Measurements from ENCODE around the gene ZNF217.
"Not testable (repeated sequence)": the region's sequence is repeated elsewhere in the genome, so short reads cannot be mapped to it uniquely, and the experiment has no call there.

The ZNF217 gene

DNA sequence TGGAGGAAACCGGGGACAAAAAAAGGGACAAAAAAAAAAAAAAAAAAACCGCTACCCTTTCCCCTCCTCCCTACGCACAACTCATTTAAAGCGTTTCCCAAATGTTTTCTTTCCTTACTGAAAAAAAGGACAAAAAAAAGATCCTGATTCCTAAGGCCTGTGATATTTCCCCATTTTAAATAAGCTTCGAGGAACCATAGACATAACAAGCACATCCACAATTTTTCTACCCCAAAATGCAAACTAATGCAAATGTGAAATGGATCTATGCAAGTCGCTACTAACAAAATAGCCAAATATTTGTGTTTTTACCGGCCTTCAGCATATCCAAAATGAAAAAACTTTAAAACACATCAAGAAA lies 1.4 kb upstream of the ZNF217 start:
- H3K27ac Mint-ChIP-seq: peak overlapping the region; percentile 85
- no peaks in the 10 kb centered on the region for H3K27me3 Mint-ChIP-seq
- H3K4me1 Mint-ChIP-seq: peaks cover 30% of the 10 kb centered on the region
- no peaks in the 10 kb centered on the region for H3K9me3 Mint-ChIP-seq
- H3K36me3 Mint-ChIP-seq: peaks cover 5% of the 10 kb centered on the region
- H3K4me3 Mint-ChIP-seq: peak overlapping the region; percentile 83
- no peak for ATAC-seq

DNA sequence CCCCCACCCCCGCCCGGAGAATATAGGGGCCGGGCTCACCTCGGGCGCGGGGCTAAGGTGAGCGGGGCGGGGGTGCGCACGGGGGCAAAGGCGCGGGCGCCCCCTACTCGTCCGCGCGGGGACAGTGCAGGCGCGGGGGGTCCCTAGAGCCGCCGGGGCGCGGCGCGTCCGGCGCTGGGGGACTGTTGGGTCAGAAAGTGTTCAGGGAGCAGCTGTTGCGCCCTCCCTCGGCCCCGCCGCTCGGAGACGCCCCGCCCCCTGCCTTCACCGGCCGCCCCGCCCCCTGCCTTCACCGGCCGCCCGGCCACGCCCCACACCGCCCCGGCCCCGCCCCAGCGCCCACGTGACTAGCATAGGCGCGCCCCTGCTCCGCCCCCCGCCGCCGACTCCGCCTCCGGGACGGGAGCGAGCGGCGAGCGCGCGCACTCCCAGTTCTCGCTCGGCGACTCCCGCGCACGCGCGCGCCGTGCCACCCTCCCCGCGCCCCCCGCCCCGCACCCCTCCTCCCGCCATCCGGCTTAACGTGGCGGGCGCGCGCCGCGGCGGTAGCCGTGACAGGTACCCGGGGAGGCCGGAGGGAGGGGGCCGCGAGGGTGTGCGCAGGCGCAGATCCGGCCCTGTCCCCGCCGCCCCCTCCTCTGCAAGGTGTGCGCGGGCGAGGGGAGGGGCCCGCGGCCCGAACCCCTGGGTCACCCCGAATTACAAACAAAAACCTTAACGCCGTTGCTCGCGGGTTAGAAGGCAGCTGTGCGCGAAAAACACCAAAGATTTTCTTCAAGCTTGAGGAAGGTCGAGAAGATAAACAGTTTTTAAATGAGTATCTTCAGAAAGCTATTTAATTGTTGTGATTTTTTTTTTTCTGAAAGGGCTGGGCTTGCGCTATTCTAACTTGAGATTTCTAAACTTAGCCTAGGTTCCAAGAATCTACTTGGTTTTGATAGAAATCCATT lies 704 bp upstream of the ZNF217 start:
- peak overlapping the region; percentile 85 for H3K27ac Mint-ChIP-seq
- H3K4me1 Mint-ChIP-seq: peaks cover 36% of the 10 kb centered on the region
- no peaks in the 10 kb centered on the region for H3K9me3 Mint-ChIP-seq
- no peaks in the 10 kb centered on the region for H3K27me3 Mint-ChIP-seq
- peak; percentile 91 for ATAC-seq
- peak overlapping the region; percentile 83 for H3K4me3 Mint-ChIP-seq
- peaks cover 5% of the 10 kb centered on the region for H3K36me3 Mint-ChIP-seq

DNA sequence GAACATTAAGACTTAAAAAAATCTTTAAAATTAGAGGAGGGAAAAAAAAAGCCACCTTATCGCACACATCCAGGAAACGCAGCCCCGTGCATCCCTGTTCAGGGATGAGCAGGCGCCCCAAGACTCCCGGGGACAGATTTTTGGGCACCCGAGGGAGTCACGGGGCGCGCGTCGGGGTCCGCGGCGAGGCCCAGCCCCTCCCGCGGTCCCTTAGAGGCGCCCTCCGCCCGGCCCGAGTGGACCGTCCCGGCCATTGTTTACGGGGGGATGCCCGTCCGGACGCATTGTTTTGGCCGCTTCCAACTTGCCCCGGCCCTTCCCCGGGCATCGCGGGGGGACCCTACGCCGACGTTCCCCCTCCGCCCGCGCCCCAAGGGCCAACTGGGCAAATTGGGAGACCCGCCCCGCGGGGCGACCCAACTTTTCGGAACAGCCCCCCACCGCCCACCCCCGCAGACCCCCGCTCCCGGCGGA lies 610 bp downstream of the ZNF217 start:
- Mint-ChIP-seq H3K9me3 (no peaks in the 10 kb centered on the region), H3K4me1 (peaks cover 34% of the 10 kb centered on the region), H3K36me3 (peaks cover 9% of the 10 kb centered on the region), H3K4me3 (peak overlapping the region; percentile 80), H3K27ac (peak overlapping the region; percentile 85), H3K27me3 (no peaks in the 10 kb centered on the region)
- ATAC-seq: no peak

DNA sequence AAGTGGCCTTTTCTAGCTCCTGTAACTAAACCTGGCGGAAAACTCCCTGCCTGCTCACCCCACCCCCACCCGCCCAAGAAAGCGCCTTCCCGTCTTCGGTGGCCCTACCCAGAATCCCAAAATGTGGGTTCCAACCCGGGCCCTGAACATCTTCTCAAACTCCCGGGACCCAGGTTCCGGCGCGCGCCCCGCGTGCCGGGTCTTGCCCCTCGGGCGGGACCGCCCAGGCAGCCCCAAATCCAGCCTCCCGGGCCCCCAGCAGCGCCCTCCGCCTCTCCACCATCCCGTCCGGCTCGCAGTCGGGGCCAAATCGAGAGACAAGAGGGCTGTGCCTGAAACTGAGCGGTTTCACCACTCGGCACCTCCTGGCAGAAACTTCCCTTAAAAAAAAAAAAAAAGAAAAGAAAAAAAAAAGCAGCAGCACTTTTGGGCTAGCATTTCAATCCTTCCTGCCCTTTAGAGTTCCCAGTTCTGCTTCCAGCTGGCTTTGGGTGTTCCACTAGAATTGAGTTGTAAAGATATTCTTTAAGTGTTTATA lies 1.1 kb downstream of the ZNF217 start:
- not testable (repeated sequence) for H3K27me3 Mint-ChIP-seq, H3K36me3 Mint-ChIP-seq, H3K9me3 Mint-ChIP-seq
- ATAC-seq: peak; percentile 15
- H3K4me3 Mint-ChIP-seq: peak overlapping the region; percentile 80
- peaks cover 29% of the 10 kb centered on the region for H3K4me1 Mint-ChIP-seq
- peak overlapping the region; percentile 85 for H3K27ac Mint-ChIP-seq

DNA sequence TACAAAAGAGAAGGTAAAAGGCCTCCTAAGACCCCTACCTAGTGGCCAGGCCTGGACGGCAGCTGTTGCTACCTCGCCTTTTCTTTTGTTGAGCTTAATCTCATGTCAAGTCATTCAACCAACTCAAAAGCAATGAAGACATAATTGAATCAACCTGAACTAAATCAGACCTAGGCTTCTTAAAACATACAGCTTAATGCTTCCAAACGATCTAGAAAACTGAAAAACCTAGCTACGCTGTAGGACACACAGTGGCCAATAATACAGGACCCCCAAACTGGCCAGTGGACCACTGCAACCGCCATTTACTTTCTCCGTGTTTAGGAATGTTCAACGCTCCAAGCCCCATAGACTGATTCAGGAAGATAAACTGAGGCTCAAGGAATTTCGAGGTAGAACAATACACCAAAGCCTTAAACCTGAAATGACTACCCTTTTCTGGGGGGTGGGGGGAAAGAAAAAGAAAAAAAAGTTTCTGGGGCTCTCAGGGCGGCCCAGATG lies 1.6 kb downstream of the ZNF217 start:
- not testable (repeated sequence) for ATAC-seq, H3K36me3 Mint-ChIP-seq, H3K27me3 Mint-ChIP-seq, H3K9me3 Mint-ChIP-seq
- Mint-ChIP-seq H3K4me3 (peak overlapping the region; percentile 80), H3K27ac (peak overlapping the region; percentile 85), H3K4me1 (peaks cover 29% of the 10 kb centered on the region)

DNA sequence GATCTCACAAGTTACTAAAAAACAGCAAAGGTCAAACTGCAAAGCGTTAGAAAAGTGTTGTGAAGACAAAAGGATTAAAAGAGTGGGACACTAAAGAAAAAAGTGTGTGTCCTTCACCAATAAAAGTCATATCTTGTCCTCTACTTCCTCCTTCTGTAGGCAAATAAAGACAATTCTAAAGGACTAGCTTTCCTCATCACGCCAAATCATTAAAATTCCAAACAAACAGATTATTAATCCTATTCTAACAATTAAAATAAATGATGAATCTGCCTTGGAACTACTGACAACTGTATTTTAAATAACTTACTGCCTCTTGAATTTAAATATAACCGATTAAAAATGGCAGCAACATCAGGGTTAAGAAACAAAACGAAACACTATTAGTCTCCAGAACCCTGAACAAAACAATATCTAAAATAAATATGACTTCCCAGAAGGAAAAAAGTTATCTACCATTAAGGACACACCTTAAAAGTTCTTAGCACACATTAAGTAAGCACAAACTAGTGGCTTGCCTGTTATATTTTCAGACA lies 2.4 kb downstream of the ZNF217 start:
- peak overlapping the region; percentile 85 for H3K27ac Mint-ChIP-seq
- peaks cover 34% of the 10 kb centered on the region for H3K4me1 Mint-ChIP-seq
- H3K9me3 Mint-ChIP-seq, ATAC-seq, H3K27me3 Mint-ChIP-seq: not testable (repeated sequence)
- peaks cover 13% of the 10 kb centered on the region for H3K36me3 Mint-ChIP-seq
- peak overlapping the region; percentile 80 for H3K4me3 Mint-ChIP-seq

DNA sequence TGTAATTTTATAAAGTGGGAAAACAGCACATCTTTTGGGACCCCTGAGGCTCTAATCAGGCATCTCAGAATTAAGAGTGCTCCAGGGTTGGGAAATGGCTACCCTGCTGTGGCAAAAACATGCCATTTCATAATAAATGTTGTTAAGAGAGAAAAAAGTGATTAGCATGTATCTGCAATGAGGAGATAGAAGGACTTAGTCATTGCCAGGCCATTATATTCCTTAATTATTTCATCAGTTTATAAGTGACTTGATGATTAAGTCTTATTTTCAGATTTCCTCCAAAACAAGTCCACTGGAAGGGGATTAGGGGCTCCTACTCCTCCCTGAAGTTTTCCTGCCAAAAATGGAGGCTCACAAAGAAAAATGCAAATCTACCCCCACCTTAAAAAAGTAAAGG lies 3.0 kb downstream of the ZNF217 start:
- H3K9me3 Mint-ChIP-seq, ATAC-seq, H3K27me3 Mint-ChIP-seq: not testable (repeated sequence)
- peak overlapping the region; percentile 85 for H3K27ac Mint-ChIP-seq
- peaks cover 16% of the 10 kb centered on the region for H3K36me3 Mint-ChIP-seq
- peak overlapping the region; percentile 80 for H3K4me3 Mint-ChIP-seq
- H3K4me1 Mint-ChIP-seq: peaks cover 41% of the 10 kb centered on the region

DNA sequence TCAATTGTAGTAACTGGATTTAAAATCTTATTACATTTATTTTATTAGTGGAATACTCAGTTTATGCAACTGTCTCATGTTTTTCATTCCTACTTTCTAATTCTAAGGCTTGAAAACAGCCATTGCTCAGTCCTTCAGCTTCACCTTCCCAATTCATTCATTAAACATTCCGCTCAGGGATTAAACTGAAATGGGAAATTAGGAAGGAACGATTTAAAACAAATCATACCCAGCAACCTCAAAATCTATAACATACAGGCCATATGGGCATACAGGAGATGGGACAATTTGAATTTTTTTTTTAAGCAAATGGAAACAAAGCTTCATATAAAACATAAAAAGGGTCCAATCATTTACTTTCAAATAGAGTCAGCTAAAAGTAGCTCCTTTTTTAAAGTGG lies 3.5 kb downstream of the ZNF217 start:
- H3K27me3 Mint-ChIP-seq, ATAC-seq, H3K9me3 Mint-ChIP-seq: not testable (repeated sequence)
- Mint-ChIP-seq H3K36me3 (peaks cover 16% of the 10 kb centered on the region), H3K27ac (peak overlapping the region; percentile 85), H3K4me1 (peaks cover 43% of the 10 kb centered on the region), H3K4me3 (peak overlapping the region; percentile 80)

DNA sequence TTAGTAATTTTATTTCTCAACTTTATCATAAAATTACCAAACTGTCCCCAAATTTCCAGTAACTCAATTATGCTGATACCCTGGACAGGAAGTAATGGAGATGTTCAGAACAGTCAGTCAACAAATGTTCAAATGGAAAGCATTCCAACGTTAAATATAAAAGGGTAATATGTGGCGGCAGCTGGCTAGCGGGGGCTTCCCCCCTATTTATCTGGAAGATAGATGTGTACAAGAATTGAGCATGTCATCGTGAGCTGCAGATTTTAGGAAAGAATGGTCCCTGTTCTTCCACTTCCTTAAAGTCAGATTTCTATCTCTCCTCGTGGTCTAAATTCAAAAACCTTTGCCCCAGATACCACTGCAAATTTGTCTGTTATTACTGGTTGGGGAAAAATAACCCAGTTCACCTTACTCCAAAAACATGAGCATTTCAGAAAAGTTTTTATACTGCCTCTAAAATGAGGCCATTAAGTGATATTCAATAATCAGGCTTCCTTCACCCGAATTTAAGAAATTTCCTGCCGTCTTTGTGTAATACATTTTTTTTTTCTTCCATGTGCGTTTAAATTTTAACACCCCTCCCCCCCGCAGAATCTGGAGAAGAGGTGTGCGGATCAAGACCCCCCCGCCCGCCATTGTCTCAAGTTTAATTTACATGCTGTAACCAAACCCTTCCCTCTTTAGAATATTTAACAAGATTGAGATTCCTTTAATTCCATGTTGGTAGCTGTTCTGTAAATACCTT lies 4.1 kb downstream of the ZNF217 start:
- H3K9me3 Mint-ChIP-seq, H3K27me3 Mint-ChIP-seq, ATAC-seq: not testable (repeated sequence)
- H3K27ac Mint-ChIP-seq: peak overlapping the region; percentile 85
- H3K4me1 Mint-ChIP-seq: peaks cover 41% of the 10 kb centered on the region
- peak overlapping the region; percentile 80 for H3K4me3 Mint-ChIP-seq
- peaks cover 16% of the 10 kb centered on the region for H3K36me3 Mint-ChIP-seq

DNA sequence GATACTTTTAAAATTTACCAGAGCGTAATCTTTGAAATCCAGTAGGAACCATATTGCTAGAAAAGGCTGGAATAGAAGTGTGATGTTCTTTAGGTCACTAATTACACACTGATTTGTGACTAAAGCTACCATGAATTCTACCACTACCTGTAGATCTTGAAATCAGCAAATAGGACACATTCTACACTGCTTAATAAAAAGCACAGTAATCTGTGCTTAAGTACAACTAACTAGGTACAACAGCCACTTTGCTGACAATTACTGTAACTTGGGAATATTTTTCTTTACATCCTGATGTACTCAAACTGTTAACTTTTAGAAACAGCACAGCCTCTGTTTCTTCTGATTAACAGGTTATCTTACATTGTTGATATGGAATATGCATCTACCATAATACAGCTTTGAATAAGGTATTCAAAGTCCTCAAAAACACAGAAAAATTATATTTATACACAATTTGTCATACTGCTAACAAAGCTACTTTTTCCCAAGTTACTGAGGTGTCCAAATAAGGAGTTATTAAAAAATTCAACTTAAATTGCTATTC lies 6.4 kb downstream of the ZNF217 start:
- H3K9me3 Mint-ChIP-seq, ATAC-seq, H3K4me3 Mint-ChIP-seq, H3K27me3 Mint-ChIP-seq: not testable (repeated sequence)
- Mint-ChIP-seq H3K27ac (peak overlapping the region; percentile 85), H3K4me1 (peaks cover 51% of the 10 kb centered on the region), H3K36me3 (peaks cover 20% of the 10 kb centered on the region)

DNA sequence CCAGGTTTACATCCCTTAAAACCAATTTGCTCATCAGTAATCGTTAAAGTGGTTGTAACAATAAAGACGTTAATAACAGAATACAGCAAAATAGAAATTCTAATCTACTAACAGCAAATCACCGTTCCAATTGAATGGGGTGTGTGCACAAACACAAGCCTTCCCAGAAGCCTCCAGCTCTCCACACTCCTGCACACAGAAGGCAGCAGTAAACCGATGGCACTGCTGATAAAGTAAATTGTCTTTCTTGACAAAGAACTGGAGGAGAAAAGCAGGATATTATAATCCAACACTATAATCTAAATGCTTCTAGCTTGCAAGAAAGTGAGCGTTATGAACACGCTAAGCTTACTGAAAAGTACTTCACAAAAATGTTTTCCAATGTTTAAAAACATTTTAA lies 7.0 kb downstream of the ZNF217 start:
- Mint-ChIP-seq H3K36me3 (peaks cover 20% of the 10 kb centered on the region), H3K4me3 (peak overlapping the region; percentile 71), H3K9me3 (no peaks in the 10 kb centered on the region), H3K27ac (peak overlapping the region; percentile 85), H3K4me1 (peaks cover 57% of the 10 kb centered on the region), H3K27me3 (no peaks in the 10 kb centered on the region)
- no peak for ATAC-seq

DNA sequence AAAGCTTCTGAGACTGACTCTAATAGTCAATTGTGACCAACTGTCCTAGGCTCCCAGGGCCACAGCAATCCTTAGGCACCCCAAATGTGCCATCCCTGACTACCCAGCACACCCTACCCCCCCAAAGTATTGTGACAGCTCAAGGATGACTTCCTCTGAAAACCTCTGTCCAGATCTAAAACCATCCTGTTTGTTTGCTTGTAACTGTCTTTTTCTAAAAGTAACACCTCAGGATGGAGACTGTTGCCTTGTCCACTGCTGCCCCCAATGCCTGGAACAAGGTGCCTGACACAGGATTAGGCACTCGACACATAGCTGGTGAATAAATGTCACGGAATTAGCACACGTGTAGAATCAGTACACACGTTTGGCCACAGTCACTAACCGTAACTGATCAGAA lies 7.7 kb downstream of the ZNF217 start:
- ATAC-seq, H3K9me3 Mint-ChIP-seq, H3K27me3 Mint-ChIP-seq: not testable (repeated sequence)
- H3K4me3 Mint-ChIP-seq: peak overlapping the region; percentile 71
- H3K27ac Mint-ChIP-seq: peak overlapping the region; percentile 85
- peaks cover 28% of the 10 kb centered on the region for H3K36me3 Mint-ChIP-seq
- H3K4me1 Mint-ChIP-seq: peaks cover 61% of the 10 kb centered on the region

DNA sequence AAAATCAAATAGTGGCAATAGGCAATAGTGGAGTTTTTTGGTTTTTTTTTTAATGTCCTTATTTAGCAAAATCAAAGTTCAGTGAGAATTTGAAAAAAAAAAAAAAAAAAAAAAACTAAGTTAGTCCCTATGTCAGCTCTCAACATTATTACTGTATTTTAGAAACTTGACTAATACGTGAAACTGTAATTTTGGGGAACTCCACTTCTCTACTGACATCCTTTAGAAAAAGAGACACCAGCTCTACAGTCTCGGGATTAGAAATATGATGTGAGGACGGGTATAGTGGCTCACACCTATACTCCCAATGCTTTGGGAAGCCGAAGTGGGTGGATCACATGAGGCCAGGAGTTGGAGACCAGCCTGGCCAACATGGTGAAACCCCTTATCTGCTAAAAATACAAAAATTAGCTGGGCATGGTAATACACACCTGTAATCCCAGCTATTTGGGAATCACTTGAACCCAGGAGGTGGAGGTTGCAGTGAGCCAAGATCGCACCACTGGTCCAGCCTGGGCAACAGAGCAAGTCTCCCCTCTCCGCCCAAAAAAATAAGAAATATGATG lies 8.6 kb downstream of the ZNF217 start:
- H3K27ac Mint-ChIP-seq: peak overlapping the region; percentile 85
- H3K4me1 Mint-ChIP-seq: peaks cover 64% of the 10 kb centered on the region
- peak; percentile 48 for ATAC-seq
- H3K36me3 Mint-ChIP-seq: peaks cover 36% of the 10 kb centered on the region
- H3K9me3 Mint-ChIP-seq, H3K27me3 Mint-ChIP-seq: not testable (repeated sequence)
- peak overlapping the region; percentile 71 for H3K4me3 Mint-ChIP-seq

DNA sequence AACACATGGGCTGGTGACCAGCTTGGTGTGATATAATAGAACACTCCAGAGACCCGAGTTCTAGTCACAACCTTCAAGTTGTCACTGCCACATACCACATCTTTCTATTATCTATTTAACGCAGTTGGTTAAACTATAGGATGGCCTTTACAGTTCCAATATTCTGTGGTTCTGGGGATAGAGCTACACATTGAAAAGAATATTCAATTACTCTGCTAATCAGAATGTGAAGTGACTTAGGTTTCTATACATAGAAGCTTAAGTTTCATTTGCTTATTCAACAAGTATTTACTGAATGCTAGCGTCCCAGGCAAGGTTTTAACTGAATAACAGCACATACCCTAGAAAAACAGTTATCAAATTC lies 9.1 kb downstream of the ZNF217 start:
- H3K9me3 Mint-ChIP-seq, H3K27me3 Mint-ChIP-seq, ATAC-seq, H3K4me3 Mint-ChIP-seq: not testable (repeated sequence)
- Mint-ChIP-seq H3K36me3 (peaks cover 41% of the 10 kb centered on the region), H3K4me1 (peaks cover 65% of the 10 kb centered on the region), H3K27ac (peak overlapping the region; percentile 85)

Measured in stimulated activated memory B cell treated with anti-CD40 and anti-IgM and Interleukin-4, amounts not matched to agents 10 μg/mL and 1 μg/mL and 100 μg/mL, for 72 hours (primary cell).